Lower leg skin (tissue), 3 donors: ENCODE results near the gene CLOCK.

ENCODE experiments used
- CTCF ChIP-seq, 3 donors: fragments of 450-650 bp; IDR thresholded peaks; one replicate each; pipeline ENCODE4 v1.5.1; 2016; ENCODE audit warnings: antibody characterized with exemption in 3 of 3, mild to moderate bottlenecking in 3 of 3, moderate library complexity in 2 of 3
- POLR2A ChIP-seq, 2 donors: fragments of 450-650 bp; IDR thresholded peaks; one replicate each; pipeline ENCODE4 v1.6.1; 2016 to 2017; ENCODE audit warnings: antibody characterized with exemption in 2 of 2, mild to moderate bottlenecking in 1 of 2, moderate library complexity in 1 of 2

GRCh38 chr4:55571806-55572205 is 25.1 kb upstream of the CLOCK start:
- TF ChIP-seq CTCF (IDR thresholded peaks at IDR 0.05) (no peak), POLR2A (IDR thresholded peaks at IDR 0.05) (no peak)
